ENCODE data around the gene HOXB4. TPM values are rescaled to one million over a fixed set of nuclear protein-coding genes. Genes with fewer than 3 reads are reported as not detected.

Gene HOXB4
- total RNA-seq, 1 donor from 2014 or later = 39.2 TPM

DNA sequence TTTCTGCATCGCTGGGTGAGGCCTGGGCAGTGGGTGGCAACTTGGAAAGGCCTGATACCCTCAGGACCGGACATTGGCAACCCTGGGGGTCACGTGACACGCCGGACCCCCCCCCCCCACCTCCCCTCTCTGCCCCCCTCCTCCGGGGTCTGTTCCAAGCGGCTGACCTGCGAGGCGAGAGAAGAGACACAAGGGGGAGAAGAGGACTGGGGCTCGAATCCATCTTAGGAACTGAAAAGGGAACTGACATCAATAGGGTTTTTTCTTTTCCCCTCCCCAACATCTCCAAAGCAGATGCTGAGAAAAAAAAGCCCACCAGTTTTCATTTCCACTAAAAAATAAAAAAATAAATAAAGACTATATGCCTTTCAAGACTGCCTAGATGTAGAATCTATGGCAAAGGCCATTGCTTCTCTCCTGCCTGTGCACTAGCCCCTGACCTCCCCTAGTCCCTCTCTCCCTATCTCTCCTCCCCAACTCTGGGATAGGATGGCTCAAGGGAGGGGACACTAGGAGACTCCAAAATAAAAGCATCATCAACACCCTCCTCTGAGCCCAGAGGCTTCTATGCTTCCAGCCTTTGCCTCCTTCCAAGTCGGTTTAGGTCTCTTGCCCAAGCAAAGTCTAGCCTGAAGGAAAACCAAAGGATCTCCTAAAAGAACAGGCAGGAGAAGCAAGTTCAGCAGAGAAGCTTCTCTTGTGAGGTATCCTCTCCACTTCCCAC lies 25.5 kb downstream of the HOXB4 start:
- H3K4me1 Mint-ChIP-seq = peaks cover 85% of the 10 kb centered on the region
- no peaks in the 10 kb centered on the region for H3K9me3 Mint-ChIP-seq
- H3K27me3 Mint-ChIP-seq (ENCODE audit: low read depth) = peaks cover 4% of the 10 kb centered on the region
- peak overlapping the region; percentile 100 for H3K27ac Mint-ChIP-seq
- TF ChIP-seq, protein P1, sequence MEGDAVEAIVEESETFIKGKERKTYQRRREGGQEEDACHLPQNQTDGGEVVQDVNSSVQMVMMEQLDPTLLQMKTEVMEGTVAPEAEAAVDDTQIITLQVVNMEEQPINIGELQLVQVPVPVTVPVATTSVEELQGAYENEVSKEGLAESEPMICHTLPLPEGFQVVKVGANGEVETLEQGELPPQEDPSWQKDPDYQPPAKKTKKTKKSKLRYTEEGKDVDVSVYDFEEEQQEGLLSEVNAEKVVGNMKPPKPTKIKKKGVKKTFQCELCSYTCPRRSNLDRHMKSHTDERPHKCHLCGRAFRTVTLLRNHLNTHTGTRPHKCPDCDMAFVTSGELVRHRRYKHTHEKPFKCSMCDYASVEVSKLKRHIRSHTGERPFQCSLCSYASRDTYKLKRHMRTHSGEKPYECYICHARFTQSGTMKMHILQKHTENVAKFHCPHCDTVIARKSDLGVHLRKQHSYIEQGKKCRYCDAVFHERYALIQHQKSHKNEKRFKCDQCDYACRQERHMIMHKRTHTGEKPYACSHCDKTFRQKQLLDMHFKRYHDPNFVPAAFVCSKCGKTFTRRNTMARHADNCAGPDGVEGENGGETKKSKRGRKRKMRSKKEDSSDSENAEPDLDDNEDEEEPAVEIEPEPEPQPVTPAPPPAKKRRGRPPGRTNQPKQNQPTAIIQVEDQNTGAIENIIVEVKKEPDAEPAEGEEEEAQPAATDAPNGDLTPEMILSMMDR (IDR thresholded peaks at IDR 0.05; ENCODE audit: unreplicated experiment) = no peak
- H3K4me3 Mint-ChIP-seq = peak overlapping the region; percentile 84
- H3K36me3 Mint-ChIP-seq = peaks cover 19% of the 10 kb centered on the region
- DNase-seq (ENCODE audit: low spot score in 2 of 2, unreplicated experiment in 2 of 2) = no peak

DNA sequence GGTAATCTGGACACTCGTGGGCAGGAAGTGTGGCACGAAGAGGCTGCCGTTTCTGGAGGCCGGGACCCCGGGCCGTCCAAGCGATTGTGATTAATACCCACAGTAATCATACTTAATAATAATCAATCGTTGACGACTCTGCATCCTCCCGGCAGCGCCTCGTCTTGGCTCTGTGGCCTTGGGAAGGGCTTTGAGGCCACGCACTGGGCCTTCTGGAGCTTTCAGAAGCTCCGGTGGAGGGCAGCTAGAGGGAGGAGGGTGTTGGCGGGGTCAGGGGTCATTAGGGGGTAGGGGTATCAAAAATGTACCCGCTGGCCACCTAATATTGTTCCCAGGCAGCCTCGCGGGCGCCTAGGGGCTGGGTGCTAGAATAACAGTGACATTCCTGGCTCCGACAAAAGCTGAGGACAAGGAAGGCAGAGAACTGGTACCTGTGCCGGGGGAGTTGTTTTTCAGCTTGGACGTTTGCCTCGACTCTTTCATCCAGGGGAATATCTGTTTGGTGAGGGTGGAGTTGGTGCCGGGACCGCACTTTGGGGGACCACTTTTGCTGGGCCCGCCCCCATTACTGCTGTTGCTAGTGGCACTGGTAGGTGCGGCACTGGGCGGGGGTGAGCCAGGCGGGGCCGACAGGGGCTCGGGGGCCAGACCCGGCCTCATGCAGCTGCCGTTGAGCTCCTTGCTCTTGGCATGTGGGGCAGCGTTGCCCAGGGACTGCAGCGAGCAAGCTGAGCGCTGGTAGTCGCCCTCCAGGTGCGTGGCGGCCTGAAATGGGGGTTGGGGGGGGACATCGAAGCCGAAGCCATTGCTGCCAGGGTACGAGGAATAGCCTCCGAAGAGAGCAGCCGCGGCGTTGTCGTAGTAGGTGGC lies 26.3 kb downstream of the HOXB4 start:
- Mint-ChIP-seq H3K36me3 (peaks cover 19% of the 10 kb centered on the region), H3K9me3 (no peaks in the 10 kb centered on the region), H3K27ac (peak overlapping the region; percentile 99), H3K27me3 (ENCODE audit: low read depth) (peaks cover 4% of the 10 kb centered on the region), H3K4me1 (peaks cover 85% of the 10 kb centered on the region), H3K4me3 (peak overlapping the region; percentile 49)
- DNase-seq (ENCODE audit: low spot score in 2 of 2, unreplicated experiment in 2 of 2) = no peak
- TF ChIP-seq, protein P1 (IDR thresholded peaks at IDR 0.05; ENCODE audit: unreplicated experiment) = no peak

DNA sequence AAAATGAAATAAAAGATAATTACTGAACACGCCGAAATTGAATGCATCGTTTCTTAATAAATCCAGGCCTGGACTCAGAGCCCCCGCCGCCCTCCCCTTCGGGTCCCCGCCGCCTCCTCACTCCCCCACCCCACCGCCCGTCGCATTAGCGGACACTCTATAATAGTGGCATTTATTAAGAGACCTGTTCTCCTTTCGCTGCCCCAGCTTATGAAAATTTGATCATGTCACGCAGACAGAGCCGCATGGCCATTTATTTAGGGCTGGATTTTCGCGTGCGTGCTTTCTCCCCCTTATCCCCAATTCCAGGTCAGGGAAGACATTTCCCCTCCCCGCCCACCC lies 27.0 kb downstream of the HOXB4 start:
- peaks cover 85% of the 10 kb centered on the region for H3K4me1 Mint-ChIP-seq
- H3K36me3 Mint-ChIP-seq = peaks cover 19% of the 10 kb centered on the region
- no peaks in the 10 kb centered on the region for H3K9me3 Mint-ChIP-seq
- DNase-seq (ENCODE audit: low spot score in 2 of 2, unreplicated experiment in 2 of 2) = no peak
- peak overlapping the region; percentile 99 for H3K27ac Mint-ChIP-seq
- H3K4me3 Mint-ChIP-seq = peak overlapping the region; percentile 43
- TF ChIP-seq, protein P1 (IDR thresholded peaks at IDR 0.05; ENCODE audit: unreplicated experiment) = no peak
- peaks cover 4% of the 10 kb centered on the region for H3K27me3 Mint-ChIP-seq (ENCODE audit: low read depth)

DNA sequence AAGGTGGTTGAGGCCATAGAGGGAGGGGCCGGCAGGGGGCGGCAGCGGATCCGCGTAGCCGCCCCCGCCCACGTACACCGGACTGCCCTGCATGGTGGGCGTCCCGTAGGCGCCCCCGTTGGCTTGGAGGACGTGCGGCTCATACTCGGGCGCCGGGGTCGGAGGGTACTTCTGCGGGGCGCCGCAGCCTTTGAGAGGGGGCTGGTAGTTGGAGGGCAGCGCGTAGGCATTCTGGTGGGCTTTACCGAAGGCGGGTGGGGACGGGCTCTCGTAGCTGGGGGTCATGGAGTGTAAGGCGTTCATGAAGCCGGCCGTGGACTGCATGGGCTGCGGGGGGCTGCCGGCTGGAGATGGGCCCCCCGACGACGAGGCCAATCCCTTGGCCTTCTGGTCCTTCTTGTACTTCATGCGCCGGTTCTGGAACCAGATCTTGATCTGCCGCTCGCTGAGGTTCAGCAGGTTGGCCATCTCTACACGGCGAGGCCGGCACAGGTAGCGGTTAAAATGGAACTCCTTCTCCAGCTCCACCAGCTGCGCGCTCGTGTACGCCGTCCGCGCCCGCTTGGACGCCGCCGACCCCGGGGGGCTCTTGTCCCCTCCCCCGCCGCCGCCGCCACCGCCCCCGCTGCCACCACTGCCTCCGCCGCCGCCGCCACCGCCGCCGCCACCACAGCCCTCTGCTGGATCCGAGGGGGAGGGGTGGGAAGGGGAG lies 27.5 kb downstream of the HOXB4 start:
- peaks cover 4% of the 10 kb centered on the region for H3K27me3 Mint-ChIP-seq (ENCODE audit: low read depth)
- DNase-seq (ENCODE audit: low spot score in 2 of 2, unreplicated experiment in 2 of 2) = no peak
- peak overlapping the region; percentile 99 for H3K27ac Mint-ChIP-seq

DNA sequence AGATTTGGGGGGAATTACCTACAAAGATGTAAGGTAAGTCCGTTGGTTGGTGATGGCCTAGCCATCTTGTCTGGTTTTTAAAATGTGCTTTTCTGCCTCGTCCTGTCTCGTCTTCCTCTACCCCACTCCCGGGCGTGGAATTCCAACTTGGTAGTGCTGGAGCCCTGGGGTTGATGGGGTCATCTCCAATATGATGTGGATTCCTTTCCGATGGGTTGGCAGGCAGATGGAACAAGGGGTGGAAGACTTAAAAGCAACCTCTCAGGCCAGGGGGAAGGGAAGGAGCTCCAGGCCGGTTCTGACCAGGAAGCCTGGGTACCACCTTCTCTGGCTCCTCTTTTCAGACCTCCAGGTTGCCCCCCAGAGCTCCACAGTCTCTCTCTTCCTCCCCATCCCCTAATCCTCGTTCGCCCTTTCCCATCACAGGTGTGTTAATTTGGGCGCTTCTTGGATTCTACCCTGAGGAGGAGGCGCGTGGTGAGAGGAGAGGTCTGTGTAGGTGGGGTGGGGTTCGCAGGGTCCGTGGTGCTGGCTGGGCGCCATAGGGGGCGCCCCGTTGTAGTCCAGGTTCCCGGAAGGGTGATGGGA lies 28.1 kb downstream of the HOXB4 start:
- peaks cover 19% of the 10 kb centered on the region for H3K36me3 Mint-ChIP-seq
- H3K9me3 Mint-ChIP-seq = no peaks in the 10 kb centered on the region
- TF ChIP-seq, protein P1 (IDR thresholded peaks at IDR 0.05; ENCODE audit: unreplicated experiment) = no peak
- H3K4me3 Mint-ChIP-seq = peak overlapping the region; percentile 49
- DNase-seq (ENCODE audit: low spot score in 2 of 2, unreplicated experiment in 2 of 2) = no peak
- peaks cover 2% of the 10 kb centered on the region for H3K27me3 Mint-ChIP-seq (ENCODE audit: low read depth)
- peaks cover 88% of the 10 kb centered on the region for H3K4me1 Mint-ChIP-seq
- H3K27ac Mint-ChIP-seq = peak overlapping the region; percentile 99

More for the DNA sequence above, 27.5 kb downstream of the HOXB4 start:
- Mint-ChIP-seq H3K36me3 (peaks cover 19% of the 10 kb centered on the region), H3K4me1 (peaks cover 85% of the 10 kb centered on the region), H3K9me3 (no peaks in the 10 kb centered on the region), H3K4me3 (peak overlapping the region; percentile 49)
- TF ChIP-seq, protein P1 (IDR thresholded peaks at IDR 0.05; ENCODE audit: unreplicated experiment) = peak; percentile 39
